Measurements from ENCODE around the gene AQP3. TPM values are rescaled to one million over a fixed set of nuclear protein-coding genes. Genes with fewer than 3 reads are reported as not detected.

Gene AQP3
- total and polyA plus RNA-seq, 2 of the 13 experiments (the other 11 are each of a cell fraction or from before 2014, with no cell fraction given): 1.4 to 5.5 TPM

- TF ChIP-seq DNMT3B (CRISPR knock-in tag; conservative IDR thresholded peaks at IDR 0.05): 0 out of 2 replicates have a peak, but pooled peaks have one; percentile 51
- no peak for TF ChIP-seq SOX13 (IDR thresholded peaks at IDR 0.05)
- TF ChIP-seq SOX13 (CRISPR knock-in tag; conservative IDR thresholded peaks at IDR 0.05 in 1 of 2, IDR thresholded peaks at IDR 0.05 in 1 of 2): no peak
- no peak for TF ChIP-seq ZNF883 (CRISPR knock-in tag; IDR thresholded peaks at IDR 0.05; ENCODE audit: not compliant biosample characterization)
- 0 out of 2 replicates have a peak, but pooled peaks have one; percentile 23 for TF ChIP-seq NFYC (CRISPR knock-in tag; IDR thresholded peaks at IDR 0.05)
- TF ChIP-seq GATAD1 (CRISPR knock-in tag; IDR thresholded peaks at IDR 0.05): no peak
- no peak for TF ChIP-seq SKI (IDR thresholded peaks at IDR 0.05; ENCODE audit: partially characterized antibody)
- TF ChIP-seq ZNF619 (CRISPR knock-in tag; IDR thresholded peaks at IDR 0.05): no peak
- no peak for TF ChIP-seq FOXA3 (CRISPR knock-in tag; IDR thresholded peaks at IDR 0.05)
- TF ChIP-seq ZNF274 (CRISPR knock-in tag; IDR thresholded peaks at IDR 0.05): no peak
- no peak for TF ChIP-seq RXRA (CRISPR knock-in tag; IDR thresholded peaks at IDR 0.05)
- no peak; the same call in 1 of the 2 replicates for TF ChIP-seq ZGPAT (CRISPR knock-in tag; IDR thresholded peaks at IDR 0.05)
- no peak for TF ChIP-seq TAF15 (IDR thresholded peaks at IDR 0.05; ENCODE audit: low read depth, low read length, poor library complexity, severe bottlenecking)
- no peak for TF ChIP-seq ZNF761 (CRISPR knock-in tag; conservative IDR thresholded peaks at IDR 0.05)
- no peak for TF ChIP-seq ZNF329 (CRISPR knock-in tag; IDR thresholded peaks at IDR 0.05; ENCODE audit: low read depth)
- no peak for TF ChIP-seq NR2F2 (IDR thresholded peaks at IDR 0.05; ENCODE audit: borderline replicate concordance, low read depth)
- TF ChIP-seq ZNF740 (CRISPR knock-in tag; IDR thresholded peaks at IDR 0.05): no peak
- 0 out of 2 replicates have a peak, but pooled peaks have one; percentile 24 for TF ChIP-seq ZNF142 (CRISPR knock-in tag; IDR thresholded peaks at IDR 0.05)
- peak; percentile 41; the same call in 1 of the 2 replicates for TF ChIP-seq ZFP91 (CRISPR knock-in tag; IDR thresholded peaks at IDR 0.05; ENCODE audit: borderline replicate concordance)
- TF ChIP-seq ZNF7 (CRISPR knock-in tag; IDR thresholded peaks at IDR 0.05): no peak
Observed at GRCh38 chr9:33446946-33447798, at the start of gene AQP3 (continued).

Measured in HepG2 (cell line).